Glomerular visceral epithelial cell (primary cell): ENCODE data around the gene RRBP1.

Experiments
- DNase-seq: peaks from one replicate; pipeline ENCODE4 v3.0.0-alpha.2; 2016; ENCODE audit errors: extremely low spot score

The RRBP1 gene

GRCh38 chr20:17622851-17623508 lies 59.1 kb downstream of the RRBP1 start:
- no peak for DNase-seq

- no peak for DNase-seq
Observed at GRCh38 chr20:17622086-17622850, 59.8 kb downstream of the RRBP1 start.

- DNase-seq = no peak
Observed at GRCh38 chr20:17621229-17621968, 60.6 kb downstream of the RRBP1 start.

- DNase-seq = no peak
Observed at GRCh38 chr20:17620371-17621228, 61.4 kb downstream of the RRBP1 start.

GRCh38 chr20:17619351-17620093 lies 62.5 kb downstream of the RRBP1 start:
- DNase-seq = no peak

- no peak for DNase-seq
Observed at GRCh38 chr20:17618673-17619013, 63.4 kb downstream of the RRBP1 start.

GRCh38 chr20:17617868-17618672 lies 64.0 kb downstream of the RRBP1 start:
- DNase-seq = no peak

- DNase-seq = peak; percentile 52
Observed at GRCh38 chr20:17617212-17617867, 64.7 kb downstream of the RRBP1 start.

GRCh38 chr20:17616480-17617211 lies 65.4 kb downstream of the RRBP1 start:
- no peak for DNase-seq

GRCh38 chr20:17615645-17616479 lies 66.2 kb downstream of the RRBP1 start:
- DNase-seq = no peak

- no peak for DNase-seq
Observed at GRCh38 chr20:17614812-17615644, 67.0 kb downstream of the RRBP1 start.

GRCh38 chr20:17614176-17614811 lies 67.7 kb downstream of the RRBP1 start:
- no peak for DNase-seq

GRCh38 chr20:17613328-17614175 lies 68.5 kb downstream of the RRBP1 start:
- DNase-seq = no peak

GRCh38 chr20:17612992-17613327 lies 69.1 kb downstream of the RRBP1 start:
- DNase-seq = no peak

- DNase-seq = peak; percentile 25
Observed at GRCh38 chr20:17612287-17612991, 69.6 kb downstream of the RRBP1 start.
